ENCODE measurements around the gene LMF1. TPM values are rescaled to one million over a fixed set of nuclear protein-coding genes. Genes with fewer than 3 reads are reported as not detected.

Gene LMF1
- total RNA-seq, 1 experiment from 2014 or later, result 12.8 TPM

DNA sequence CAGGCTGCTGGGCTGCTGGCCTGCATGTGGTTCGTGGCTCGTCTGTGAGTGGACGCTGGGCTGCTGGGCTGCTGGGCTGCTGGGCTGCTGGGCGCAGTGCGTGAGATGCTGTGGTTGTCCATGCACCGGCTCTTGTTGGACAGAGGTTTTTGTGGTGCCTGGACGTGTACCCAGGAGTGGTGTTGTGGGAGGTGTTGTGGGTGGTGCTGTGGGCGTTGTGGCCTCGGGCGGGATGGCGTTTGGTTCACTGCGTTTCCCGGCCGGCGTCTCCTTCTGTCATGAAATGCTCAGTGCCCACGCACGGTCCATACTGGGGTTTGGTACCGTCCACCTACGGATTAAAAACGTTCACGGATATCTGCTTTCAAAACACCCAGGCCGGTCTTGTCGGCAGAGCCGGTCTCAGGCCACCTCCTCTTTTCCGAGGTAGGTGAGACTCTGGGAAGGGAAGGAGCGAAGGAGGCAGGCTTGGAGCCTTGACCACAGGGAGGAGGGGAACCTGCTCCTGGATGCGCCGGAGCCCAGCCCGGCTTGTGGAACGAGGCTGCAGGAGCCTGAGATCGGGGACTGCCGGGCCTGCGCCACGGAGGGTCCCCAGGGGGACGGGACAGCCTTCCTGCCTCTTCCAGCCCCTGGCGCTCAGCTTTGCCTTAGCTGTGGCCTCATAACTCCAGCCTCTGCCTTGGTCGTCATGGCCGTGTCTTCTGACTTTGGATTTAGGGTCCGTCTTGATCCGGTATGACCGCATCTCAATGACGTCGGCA is 140.5 kb downstream of the LMF1 start (continued):
- TF ChIP-seq TCF7L2 (IDR thresholded peaks at IDR 0.05; ENCODE audit: borderline replicate concordance, extremely low read depth, insufficient read depth, insufficient read length) (no peak), POLR2A (IDR thresholded peaks at IDR 0.05; ENCODE audit: borderline replicate concordance, extremely low read depth, insufficient read depth, insufficient read length) (no peak), RAD21 (IDR thresholded peaks at IDR 0.05; ENCODE audit: low read depth) (no peak)
- TF ChIP-seq, protein P1, sequence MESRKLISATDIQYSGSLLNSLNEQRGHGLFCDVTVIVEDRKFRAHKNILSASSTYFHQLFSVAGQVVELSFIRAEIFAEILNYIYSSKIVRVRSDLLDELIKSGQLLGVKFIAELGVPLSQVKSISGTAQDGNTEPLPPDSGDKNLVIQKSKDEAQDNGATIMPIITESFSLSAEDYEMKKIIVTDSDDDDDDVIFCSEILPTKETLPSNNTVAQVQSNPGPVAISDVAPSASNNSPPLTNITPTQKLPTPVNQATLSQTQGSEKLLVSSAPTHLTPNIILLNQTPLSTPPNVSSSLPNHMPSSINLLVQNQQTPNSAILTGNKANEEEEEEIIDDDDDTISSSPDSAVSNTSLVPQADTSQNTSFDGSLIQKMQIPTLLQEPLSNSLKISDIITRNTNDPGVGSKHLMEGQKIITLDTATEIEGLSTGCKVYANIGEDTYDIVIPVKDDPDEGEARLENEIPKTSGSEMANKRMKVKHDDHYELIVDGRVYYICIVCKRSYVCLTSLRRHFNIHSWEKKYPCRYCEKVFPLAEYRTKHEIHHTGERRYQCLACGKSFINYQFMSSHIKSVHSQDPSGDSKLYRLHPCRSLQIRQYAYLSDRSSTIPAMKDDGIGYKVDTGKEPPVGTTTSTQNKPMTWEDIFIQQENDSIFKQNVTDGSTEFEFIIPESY (IDR thresholded peaks at IDR 0.05; ENCODE audit: extremely low read depth, insufficient replicate concordance, low read length), result no peak

DNA sequence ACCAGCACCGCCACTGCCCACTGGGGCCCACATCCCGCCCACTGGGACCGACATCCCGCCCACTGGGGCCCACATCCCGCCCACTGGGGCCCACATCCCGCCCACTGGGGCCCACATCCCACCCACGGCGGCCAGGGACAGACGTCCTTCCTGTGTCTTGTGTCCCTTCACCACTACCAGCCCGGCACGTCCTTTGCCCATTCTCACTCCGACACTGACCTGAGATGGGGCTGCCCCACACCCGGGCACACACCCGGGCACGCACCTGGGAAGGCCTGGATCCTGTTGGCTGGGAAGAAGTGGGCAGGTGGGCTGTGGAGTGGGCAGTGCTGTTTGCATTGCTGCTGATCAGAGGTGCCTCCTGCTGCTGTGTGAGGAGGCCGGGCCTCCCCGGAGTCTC is 141.9 kb downstream of the LMF1 start:
- no peaks in the 10 kb centered on the region for H3K27me3 ChIP-seq (ENCODE audit: insufficient read depth, low read length)
- H3K9me3 ChIP-seq (ENCODE audit: control insufficient read depth in 1 of 2, insufficient read depth in 1 of 2, low read depth in 1 of 2, low read length in 2 of 2), result no peaks in the 10 kb centered on the region
- no peaks in the 10 kb centered on the region for H3K4me1 ChIP-seq (ENCODE audit: control insufficient read depth in 1 of 2, insufficient read depth in 2 of 2, low read length in 2 of 2)
- TF ChIP-seq EZH2 (IDR thresholded peaks at IDR 0.05) (no peak), EZH2phosphoT487 (IDR thresholded peaks at IDR 0.05; ENCODE audit: borderline replicate concordance) (no peak), SRF (IDR thresholded peaks at IDR 0.05; ENCODE audit: low read depth) (no peak), ELF1 (IDR thresholded peaks at IDR 0.05; ENCODE audit: borderline replicate concordance, low read depth) (no peak), YY1 (IDR thresholded peaks at IDR 0.05; ENCODE audit: extremely low read depth, insufficient replicate concordance, low read depth, low read length) (no peak)
- TF ChIP-seq, protein P2, sequence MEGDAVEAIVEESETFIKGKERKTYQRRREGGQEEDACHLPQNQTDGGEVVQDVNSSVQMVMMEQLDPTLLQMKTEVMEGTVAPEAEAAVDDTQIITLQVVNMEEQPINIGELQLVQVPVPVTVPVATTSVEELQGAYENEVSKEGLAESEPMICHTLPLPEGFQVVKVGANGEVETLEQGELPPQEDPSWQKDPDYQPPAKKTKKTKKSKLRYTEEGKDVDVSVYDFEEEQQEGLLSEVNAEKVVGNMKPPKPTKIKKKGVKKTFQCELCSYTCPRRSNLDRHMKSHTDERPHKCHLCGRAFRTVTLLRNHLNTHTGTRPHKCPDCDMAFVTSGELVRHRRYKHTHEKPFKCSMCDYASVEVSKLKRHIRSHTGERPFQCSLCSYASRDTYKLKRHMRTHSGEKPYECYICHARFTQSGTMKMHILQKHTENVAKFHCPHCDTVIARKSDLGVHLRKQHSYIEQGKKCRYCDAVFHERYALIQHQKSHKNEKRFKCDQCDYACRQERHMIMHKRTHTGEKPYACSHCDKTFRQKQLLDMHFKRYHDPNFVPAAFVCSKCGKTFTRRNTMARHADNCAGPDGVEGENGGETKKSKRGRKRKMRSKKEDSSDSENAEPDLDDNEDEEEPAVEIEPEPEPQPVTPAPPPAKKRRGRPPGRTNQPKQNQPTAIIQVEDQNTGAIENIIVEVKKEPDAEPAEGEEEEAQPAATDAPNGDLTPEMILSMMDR (IDR thresholded peaks at IDR 0.05 in 2 of 3, conservative IDR thresholded peaks at IDR 0.05 in 1 of 3; ENCODE audit: borderline replicate concordance in 1 of 3, insufficient read depth in 1 of 3, low read depth in 2 of 3, low read length in 2 of 3), result no peak
- CTCF ChIA-PET, result no interaction called here
- DNase-seq (ENCODE audit: low read depth, low spot score), result no peak
- H3K4me2 ChIP-seq (ENCODE audit: low read length), result no peak overlapping the region
- no peaks in the 10 kb centered on the region for H4K20me1 ChIP-seq (ENCODE audit: insufficient read depth)
- H3K9ac ChIP-seq (ENCODE audit: low read length), result no peak overlapping the region
- intact Hi-C loops (cut with micrococcal nuclease), result no loop called here
- H3K9me2 ChIP-seq (ENCODE audit: insufficient read depth), result no peaks in the 10 kb centered on the region
- RAD21 ChIA-PET (ENCODE audit: low non-redundant PET in 1 of 2, low total read pairs in 2 of 2, uncharacterized antibody in 2 of 2, unreplicated experiment in 2 of 2), result no interaction called here
- POLR2A ChIA-PET, result no interaction called here
- BruUV-seq (replicated peaks), result no TSS peak
- ATAC-seq, result 0 out of 2 replicates have a peak, but pooled peaks have one; percentile 20
- H3K36me3 ChIP-seq (ENCODE audit: control insufficient read depth in 1 of 2, insufficient read depth in 2 of 2, low read length in 2 of 2), result no peaks in the 10 kb centered on the region
- no peak overlapping the region for H2AFZ ChIP-seq (ENCODE audit: low read depth, low read length, poor library complexity, severe bottlenecking)
- no peak overlapping the region for H3K4me3 ChIP-seq (replicated peaks in 1 of 2; ENCODE audit: low read depth in 1 of 2, low read length in 2 of 2)
- H3K79me2 ChIP-seq (ENCODE audit: insufficient read depth, low read length), result no peaks in the 10 kb centered on the region
- H3K27ac ChIP-seq (ENCODE audit: low read depth, low read length), result no peak overlapping the region

Measured in HCT116 (cell line).